ENCODE data around the gene BCL6. TPM values are rescaled to one million over a fixed set of nuclear protein-coding genes. Genes with fewer than 3 reads are reported as not detected.

BCL6 gene
- total and polyA plus RNA-seq, 7 donors, result 4.9 to 233 (median 51.4) TPM

DNA sequence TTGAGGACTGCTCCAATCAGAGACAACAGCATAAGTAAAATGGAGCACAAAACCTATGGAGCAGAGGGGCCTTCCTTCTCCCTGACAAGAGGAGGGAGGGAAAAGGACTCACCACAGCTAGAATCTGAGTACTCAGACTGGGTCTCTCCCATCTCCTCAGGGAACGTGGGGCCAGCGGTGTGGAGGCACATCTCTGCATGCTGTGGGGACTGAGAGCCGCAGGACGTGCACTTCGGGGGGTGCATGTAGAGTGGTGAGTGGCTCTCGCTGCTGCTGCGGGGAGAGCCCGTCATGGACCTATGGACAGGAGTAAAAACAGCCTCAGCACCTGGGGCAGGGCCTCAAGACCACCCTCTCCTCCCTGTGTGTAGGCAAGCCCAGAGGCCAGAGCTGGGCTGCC lies 17.0 kb downstream of the BCL6 start:
- Histone ChIP-seq H3K36me3 (peaks cover 85 to 100% (median 94%) of the 10 kb centered on the region in 4 donors), H3K4me1 (no peaks in the 10 kb centered on the region), H3K27me3 (no peaks in the 10 kb centered on the region), H3K27ac (no peak overlapping the region), H3K4me3 (no peak overlapping the region), H3K9me3 (no peaks in the 10 kb centered on the region)
- intact Hi-C loops (cut with DNase I), result no loop called here
- DNase-seq, result no peak
- WGBS, 2 donors, result 92 to 96% methylated on average over 8 of the region's 8 CpGs
- TF ChIP-seq EP300 (IDR thresholded peaks at IDR 0.05) (no peak), POLR2A (IDR thresholded peaks at IDR 0.05) (no peak), POLR2AphosphoS5 (IDR thresholded peaks at IDR 0.05) (peak in 1 of 4 donors; percentile 15)
- TF ChIP-seq, protein P1, sequence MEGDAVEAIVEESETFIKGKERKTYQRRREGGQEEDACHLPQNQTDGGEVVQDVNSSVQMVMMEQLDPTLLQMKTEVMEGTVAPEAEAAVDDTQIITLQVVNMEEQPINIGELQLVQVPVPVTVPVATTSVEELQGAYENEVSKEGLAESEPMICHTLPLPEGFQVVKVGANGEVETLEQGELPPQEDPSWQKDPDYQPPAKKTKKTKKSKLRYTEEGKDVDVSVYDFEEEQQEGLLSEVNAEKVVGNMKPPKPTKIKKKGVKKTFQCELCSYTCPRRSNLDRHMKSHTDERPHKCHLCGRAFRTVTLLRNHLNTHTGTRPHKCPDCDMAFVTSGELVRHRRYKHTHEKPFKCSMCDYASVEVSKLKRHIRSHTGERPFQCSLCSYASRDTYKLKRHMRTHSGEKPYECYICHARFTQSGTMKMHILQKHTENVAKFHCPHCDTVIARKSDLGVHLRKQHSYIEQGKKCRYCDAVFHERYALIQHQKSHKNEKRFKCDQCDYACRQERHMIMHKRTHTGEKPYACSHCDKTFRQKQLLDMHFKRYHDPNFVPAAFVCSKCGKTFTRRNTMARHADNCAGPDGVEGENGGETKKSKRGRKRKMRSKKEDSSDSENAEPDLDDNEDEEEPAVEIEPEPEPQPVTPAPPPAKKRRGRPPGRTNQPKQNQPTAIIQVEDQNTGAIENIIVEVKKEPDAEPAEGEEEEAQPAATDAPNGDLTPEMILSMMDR (IDR thresholded peaks at IDR 0.05), result no peak

DNA sequence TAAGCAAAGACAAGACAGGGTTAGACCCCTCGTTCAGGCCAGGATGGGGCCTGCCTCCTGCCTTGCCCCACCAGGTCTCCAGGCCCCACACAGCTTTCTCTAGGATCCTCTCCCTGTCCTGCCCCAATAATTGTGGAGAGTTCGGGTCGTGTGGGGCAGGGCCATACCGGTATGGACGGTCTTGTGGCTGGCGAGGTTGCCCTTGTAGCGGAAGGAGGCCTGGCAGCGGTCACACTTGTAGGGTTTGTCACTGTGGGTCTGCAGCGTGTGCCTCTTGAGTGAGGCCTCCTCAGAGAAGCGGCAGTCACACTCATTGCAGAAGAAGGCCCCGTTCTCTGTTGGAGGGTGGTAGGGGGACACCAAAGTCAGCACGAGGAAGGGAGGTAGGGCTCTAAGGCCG lies 18.7 kb downstream of the BCL6 start:
- Histone ChIP-seq H3K9me3 (no peaks in the 10 kb centered on the region), H3K27ac (no peak overlapping the region), H3K27me3 (no peaks in the 10 kb centered on the region), H3K4me1 (no peaks in the 10 kb centered on the region), H3K36me3 (peaks cover 94 to 100% (median 95%) of the 10 kb centered on the region in 4 donors), H3K4me3 (no peak overlapping the region)
- 94 to 95% methylated on average over 13 of the region's 13 CpGs for WGBS, 2 donors
- no peak for TF ChIP-seq EP300 (IDR thresholded peaks at IDR 0.05)
- no peak for TF ChIP-seq POLR2A (IDR thresholded peaks at IDR 0.05)
- TF ChIP-seq, protein P1 (IDR thresholded peaks at IDR 0.05), result no peak
- TF ChIP-seq POLR2AphosphoS5 (IDR thresholded peaks at IDR 0.05), result peak in 1 of 4 donors; percentile 8
- intact Hi-C loops (cut with DNase I), result no loop called here
- no peak for DNase-seq

DNA sequence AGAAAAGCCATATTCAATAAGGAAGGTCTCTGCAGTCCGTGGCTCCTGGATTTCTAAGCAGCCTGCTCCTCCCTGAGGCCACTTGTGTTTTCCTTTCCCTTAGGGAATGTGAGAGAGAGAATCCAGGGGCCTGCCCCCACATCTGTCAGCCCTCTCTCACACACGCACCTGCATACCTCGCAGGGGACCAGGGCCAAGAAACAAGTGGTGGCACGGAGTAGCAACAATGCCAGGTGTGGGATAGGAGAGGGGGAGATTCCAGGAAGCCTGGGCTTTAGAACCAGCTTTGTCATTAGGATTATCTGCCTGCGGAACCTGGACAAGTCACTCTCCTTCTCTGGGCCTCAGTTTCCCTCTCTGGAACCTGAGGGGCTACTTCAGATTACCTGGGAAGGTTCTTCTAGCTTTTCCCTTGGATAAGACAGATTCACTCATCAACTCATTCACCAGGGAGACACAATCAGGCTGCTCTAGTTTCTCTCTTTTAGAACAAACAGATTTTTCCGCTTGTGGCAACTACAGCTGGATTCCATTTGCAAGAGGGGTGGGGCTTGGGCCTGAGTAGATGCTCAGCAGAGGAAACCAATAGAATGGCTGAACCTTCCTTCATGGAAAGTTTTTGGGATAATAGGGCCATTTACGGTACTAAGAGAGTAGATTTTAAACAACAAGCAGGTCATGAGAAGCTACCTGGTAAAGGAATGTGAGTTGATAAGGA lies 19.5 kb downstream of the BCL6 start:
- no peak for DNase-seq
- no peaks in the 10 kb centered on the region for H3K9me3 ChIP-seq
- peaks cover 0 to 7% (median 4%) of the 10 kb centered on the region in 4 donors for H3K4me1 ChIP-seq
- TF ChIP-seq EP300 (IDR thresholded peaks at IDR 0.05), result no peak
- TF ChIP-seq POLR2AphosphoS5 (IDR thresholded peaks at IDR 0.05), result no peak
- TF ChIP-seq, protein P1 (IDR thresholded peaks at IDR 0.05), result no peak
- TF ChIP-seq POLR2A (IDR thresholded peaks at IDR 0.05), result no peak
- intact Hi-C loops (cut with DNase I), result no loop called here
- H3K27me3 ChIP-seq, result no peaks in the 10 kb centered on the region
- 90 to 91% methylated on average over 7 of the region's 7 CpGs for WGBS, 2 donors
- peaks cover 86 to 100% (median 88%) of the 10 kb centered on the region in 4 donors for H3K36me3 ChIP-seq
- H3K4me3 ChIP-seq, result no peak overlapping the region
- no peak overlapping the region for H3K27ac ChIP-seq

DNA sequence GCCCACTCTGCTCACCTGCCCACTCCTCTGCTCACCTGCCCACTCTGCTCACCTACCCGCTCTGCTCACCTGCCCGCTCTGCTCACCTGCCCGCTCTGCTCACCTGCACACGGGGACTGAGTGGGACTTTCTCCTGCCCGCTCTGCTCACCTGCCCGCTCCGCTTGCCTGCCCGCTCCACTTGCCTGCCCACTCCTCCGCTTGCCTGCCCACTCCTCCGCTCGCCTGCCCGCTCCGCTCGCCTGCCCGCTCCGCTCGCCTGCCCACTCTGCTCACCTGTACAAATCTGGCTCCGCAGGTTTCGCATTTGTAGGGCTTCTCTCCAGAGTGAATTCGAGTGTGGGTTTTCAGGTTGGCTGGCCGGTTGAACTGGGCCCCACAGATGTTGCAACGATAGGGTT lies 20.0 kb downstream of the BCL6 start:
- WGBS, 2 donors, result 92 to 95% methylated on average over 22 of the region's 22 CpGs
- Histone ChIP-seq H3K27me3 (no peaks in the 10 kb centered on the region), H3K4me1 (peaks cover 0 to 13% (median 10%) of the 10 kb centered on the region in 4 donors), H3K4me3 (no peak overlapping the region), H3K9me3 (no peaks in the 10 kb centered on the region), H3K27ac (no peak overlapping the region), H3K36me3 (peaks cover 80 to 97% (median 82%) of the 10 kb centered on the region in 4 donors)
- intact Hi-C loops (cut with DNase I), result no loop called here
- TF ChIP-seq, protein P1 (IDR thresholded peaks at IDR 0.05), result no peak
- TF ChIP-seq EP300 (IDR thresholded peaks at IDR 0.05) (no peak), POLR2AphosphoS5 (IDR thresholded peaks at IDR 0.05) (no peak), POLR2A (IDR thresholded peaks at IDR 0.05) (no peak)
- no peak for DNase-seq

Measured in sigmoid colon (tissue), 7 donors.